ENCODE measurements around the gene OLR1. TPM values are rescaled to one million over a fixed set of nuclear protein-coding genes. Genes with fewer than 3 reads are reported as not detected.
A peak's percentile ranks its signal among the peaks of the same experiment; 100 is the strongest.

Gene OLR1
- total and polyA plus RNA-seq, 2 of the 4 experiments (the other 2 are of a cell fraction) = 3.2 to 4.1 TPM

- in situ Hi-C loops (cut with MboI; ENCODE audit: low sequenced_read_pairs) = no loop called here
- H3K14ac ChIP-seq (replicated peaks; ENCODE audit: low read depth, low read length) = no peak overlapping the region
- POLR2A ChIA-PET (ENCODE audit: unreplicated experiment) = interaction anchor here (0.6 kb wide), 1 partner anchor 26 kb away, joined by 4 read pairs; no protein-coding TSS in a partner anchor
- no peak for TF ChIP-seq CTCF (conservative IDR thresholded peaks at IDR 0.05; ENCODE audit: low read depth, low read length)
- no peak for TF ChIP-seq MAZ (IDR thresholded peaks at IDR 0.05; ENCODE audit: borderline replicate concordance, low read depth, low read length)
- no peak for TF ChIP-seq RAD21 (IDR thresholded peaks at IDR 0.05; ENCODE audit: low read length)
- TF ChIP-seq RCOR1 (IDR thresholded peaks at IDR 0.05; ENCODE audit: insufficient replicate concordance, low read length) = no peak
- no peak for TF ChIP-seq BHLHE40 (IDR thresholded peaks at IDR 0.05; ENCODE audit: low read depth, low read length)
- no peak for TF ChIP-seq CHD1 (IDR thresholded peaks at IDR 0.05; ENCODE audit: low read depth, low read length)
- TF ChIP-seq RFX5 (IDR thresholded peaks at IDR 0.05; ENCODE audit: low read depth, low read length) = no peak
- TF ChIP-seq MXI1 (IDR thresholded peaks at IDR 0.05; ENCODE audit: borderline replicate concordance, low read depth, low read length) = no peak
- TF ChIP-seq USF2 (IDR thresholded peaks at IDR 0.05; ENCODE audit: low read depth, low read length) = no peak
- no peak for TF ChIP-seq SMC3 (IDR thresholded peaks at IDR 0.05; ENCODE audit: low read depth, low read length)
- no peak for TF ChIP-seq CEBPB (IDR thresholded peaks at IDR 0.05; ENCODE audit: low read depth, low read length)
- no peak for TF ChIP-seq NFE2L2 (IDR thresholded peaks at IDR 0.05; ENCODE audit: low read depth, low read length)
- TF ChIP-seq FOS (IDR thresholded peaks at IDR 0.05; ENCODE audit: low read depth, low read length) = no peak
- TF ChIP-seq MAFK (IDR thresholded peaks at IDR 0.05; ENCODE audit: low read depth, low read length) = no peak
- no peak for TF ChIP-seq POLR2A (IDR thresholded peaks at IDR 0.05; ENCODE audit: low read depth, low read length)
Measured at GRCh38 chr12:10211101-10211939, 39.4 kb upstream of the OLR1 start.

More at GRCh38 chr12:10211101-10211939, 39.4 kb upstream of the OLR1 start:
- WGBS, 2 experiments (ENCODE audit: extremely low coverage in 2 of 2, insufficient read length in 1 of 2) = 93% methylated on average over 3 of the region's 25 CpGs; no CpG with 5 or more reads in 1 of the 2 experiments
- no peaks in the 10 kb centered on the region for H3K9me3 ChIP-seq (ENCODE audit: control insufficient read depth, insufficient read depth, low read length)
- H2AK5ac ChIP-seq (ENCODE audit: low read depth, low read length) = peak overlapping the region; percentile 67
- H3K4ac ChIP-seq (ENCODE audit: low read depth, low read length) = peak overlapping the region; percentile 62
- no peak overlapping the region for H3K23ac ChIP-seq (ENCODE audit: low read depth, low read length)
- no peak overlapping the region for H2BK5ac ChIP-seq (ENCODE audit: low read depth, low read length, poor library complexity, severe bottlenecking)
- intact Hi-C loops (cut with micrococcal nuclease) = loop anchor here (5.0 to 10.0 kb wide), 2 partner anchors 344 to 467 kb away; partner anchors contain the start of gene CLEC2B
- peak overlapping the region; percentile 85; the same call in 1 of the 3 replicates for H2BK15ac ChIP-seq (ENCODE audit: low read depth, low read length)
- BruUV-seq (replicated peaks) = no TSS peak
- no peak overlapping the region for H3K56ac ChIP-seq (ENCODE audit: extremely low read depth, insufficient read depth, low read length)
- ATAC-seq (ENCODE audit: low read depth) = no peak
- peak overlapping the region; percentile 40 for H3K27ac ChIP-seq (ENCODE audit: insufficient read depth, low read length)
- peak overlapping the region; percentile 21 for H2AK9ac ChIP-seq (replicated peaks; ENCODE audit: low read depth, low read length, poor library complexity)
- peaks cover 7% of the 10 kb centered on the region; the same call in 1 of the 2 replicates for H3K9me1 ChIP-seq (ENCODE audit: insufficient read depth, low read length)
- dilution Hi-C loops (cut with HindIII; ENCODE audit: low sequenced_read_pairs, unreplicated experiment) = no loop called here
- H3K9ac ChIP-seq (ENCODE audit: low read depth, low read length) = no peak overlapping the region
- peaks cover 18% of the 10 kb centered on the region for H4K20me1 ChIP-seq (ENCODE audit: insufficient read depth, low read length)
- DNase-seq = no peak
- H2AFZ ChIP-seq (replicated peaks; ENCODE audit: low read length, poor library complexity) = no peak overlapping the region
- H4K8ac ChIP-seq (ENCODE audit: low read depth in 2 of 2, low read length in 2 of 2) = no peak overlapping the region
- peak overlapping the region; percentile 53; the same call in 1 of the 2 replicates for H2BK20ac ChIP-seq (ENCODE audit: low read depth, low read length)
- H3K18ac ChIP-seq (ENCODE audit: low read depth, low read length) = no peak overlapping the region; the same call in 1 of the 2 replicates
- no peak overlapping the region; the same call in 1 of the 2 replicates for H4K5ac ChIP-seq (ENCODE audit: low read depth, low read length)
- no peaks in the 10 kb centered on the region for H3K27me3 ChIP-seq (ENCODE audit: control insufficient read depth, insufficient read depth, low read length)
- H3K36me3 ChIP-seq (ENCODE audit: control insufficient read depth, insufficient read depth, low read length) = peaks cover 4% of the 10 kb centered on the region
- peak overlapping the region; percentile 17; the same call in 1 of the 2 replicates for H2BK120ac ChIP-seq (ENCODE audit: low read depth, low read length)
- peaks cover 3% of the 10 kb centered on the region; the same call in 1 of the 2 replicates for H3K4me1 ChIP-seq (ENCODE audit: control insufficient read depth, insufficient read depth, low read length)
- H3K4me3 ChIP-seq (ENCODE audit: insufficient read depth, low read depth, low read length) = no peak overlapping the region
- CTCF ChIA-PET = no interaction called here
- H3K79me1 ChIP-seq (ENCODE audit: low read depth in 1 of 2, low read length in 2 of 2) = peaks cover 3 to 25% of the 10 kb centered on the region in 2 experiments; a peak in 3 of 4 replicates
- H3K4me2 ChIP-seq (ENCODE audit: low read depth, low read length) = no peak overlapping the region
- peak overlapping the region; percentile 47; the same call in 1 of the 2 replicates for H4K91ac ChIP-seq (ENCODE audit: insufficient read depth, low read depth, low read length)

Data from IMR-90 (cell line).